Hepatocyte (in vitro differentiated cells): ENCODE data around the gene VPS11.

Source experiments
- CTCF ChIP-seq: fragments of 200-600 bp; sonication (generic); IDR thresholded peaks from 2 replicates; pipeline ENCODE4 v1.5.1; 2016; ENCODE audit warnings: antibody characterized with exemption, mild to moderate bottlenecking; ENCODE audit not compliant: poor library complexity
- EZH2 ChIP-seq: fragments of 200-600 bp; sonication (generic); IDR thresholded peaks from 2 replicates; pipeline ENCODE4 v1.6.1; 2016; ENCODE audit warnings: antibody characterized with exemption, mild to moderate bottlenecking, borderline replicate concordance
- EZH2phosphoT487 ChIP-seq: fragments of 200-600 bp; sonication (generic); IDR thresholded peaks from one replicate; pipeline ENCODE4 v1.6.1; 2018; ENCODE audit warnings: antibody characterized with exemption, mild to moderate bottlenecking, low read depth, moderate library complexity; ENCODE audit not compliant: unreplicated experiment, severe bottlenecking

- no peak for TF ChIP-seq CTCF
- TF ChIP-seq EZH2 = no peak
- no peak for TF ChIP-seq EZH2phosphoT487
These were observed 11.2 kb downstream of the VPS11 start for GRCh38 chr11:119078675-119079420.
